GM12878 (cell line): Measurements from ENCODE around the gene LCE1C. TPM values are rescaled to one million over a fixed set of nuclear protein-coding genes. Genes with fewer than 3 reads are reported as not detected.

Experiments
- ATAC-seq: fragments of 200-7000 bp; cut with Tn5 transposase; 3 replicates; pipeline ENCODE4 v1.9.1; 2020; ENCODE audit warnings: mild to moderate bottlenecking, moderate library complexity
- BruUV-seq: library from RNA; stranded (reverse); fragments of 400-500 nt; replicated peaks from 2 replicates; lab custom pipeline; 2021; lab: Mats Ljungman, UMichigan
- CTCF ChIA-PET: fragments of 300-600 bp; sonication (Branson Sonifier 250); formaldehyde crosslinking; extraction: SDS; loops from one replicate; lab custom pipeline; 2021; ENCODE audit warnings: inconsistent platforms; lab: Yijun Ruan, JAX
- POLR2A ChIA-PET: fragments of 350-600 bp; formaldehyde crosslinking; extraction: SDS; loops from one replicate; lab custom pipeline; 2021; ENCODE audit warnings: inconsistent platforms; lab: Charles Lee
- RAD21 ChIA-PET: fragments of 300-600 bp; sonication (Branson Sonifier 250); formaldehyde crosslinking; loops from one replicate; lab custom pipeline; 2023; ENCODE audit warnings: antibody characterized with exemption; ENCODE audit not compliant: unreplicated experiment; lab: Charles Lee
- SMC1A ChIA-PET: fragments of 300-600 bp; sonication (Branson Sonifier 250); formaldehyde crosslinking; loops from one replicate; lab custom pipeline; 2023; ENCODE audit not compliant: unreplicated experiment, uncharacterized antibody; lab: Charles Lee
- DNase-seq: peaks from one replicate; pipeline ENCODE4 v3.0.0-alpha.2; 2011; ENCODE audit warnings: low read depth, low spot score
- FAIRE-seq: peaks from 3 replicates; lab custom pipeline; 2011; peaks lifted over from hg19 to GRCh38; lab: Jason Lieb, UNC
- H2AFZ ChIP-seq: 2 replicates; pipeline ENCODE4 v1.6.0; 2011; ENCODE audit warnings: low read depth, low read length, control low read depth; ENCODE audit not compliant: control insufficient read depth
- H3K27ac ChIP-seq: 2 replicates; pipeline ENCODE4 v1.5.1; 2011; ENCODE audit warnings: control low read depth; ENCODE audit not compliant: control insufficient read depth, insufficient read depth
- H3K27me3 ChIP-seq, 2 experiments: replicated peaks in 1 of 2; 2 replicates each; pipeline versions ENCODE4 v1.6.0 to v1.6.1; 2011; ENCODE audit warnings: low read length in 1 of 2; ENCODE audit not compliant: control insufficient read depth in 2 of 2, insufficient read depth in 2 of 2
- H3K36me3 ChIP-seq, 2 experiments: 2 replicates each; pipeline ENCODE4 v1.5.1; 2011; ENCODE audit warnings: low read length in 1 of 2; ENCODE audit not compliant: control insufficient read depth in 2 of 2, insufficient read depth in 2 of 2
- H3K4me1 ChIP-seq: 2 replicates; pipeline ENCODE4 v1.6.1; 2011; ENCODE audit warnings: mild to moderate bottlenecking, low read length, moderate library complexity, mixed read lengths; ENCODE audit not compliant: control insufficient read depth, insufficient read depth
- H3K4me2 ChIP-seq: 2 replicates; pipeline ENCODE4 v1.6.0; 2011; ENCODE audit warnings: control low read depth; ENCODE audit not compliant: control insufficient read depth, insufficient read depth
- H3K4me3 ChIP-seq: fragments of 200-600 bp; sonication (generic); 2 replicates; pipeline ENCODE4 v1.5.1; 2016
- H3K79me2 ChIP-seq: 2 replicates; pipeline ENCODE4 v1.6.0; 2011; ENCODE audit warnings: low read length; ENCODE audit not compliant: control insufficient read depth, insufficient read depth
- H3K9ac ChIP-seq: 2 replicates; pipeline ENCODE4 v1.8.0; 2011; ENCODE audit warnings: low read length, control low read depth, mixed read lengths; ENCODE audit not compliant: control insufficient read depth, insufficient read depth
- H3K9me3 ChIP-seq: replicated peaks from 3 replicates; pipeline ENCODE4 v1.5.1; 2011; ENCODE audit warnings: mild to moderate bottlenecking, low read length; ENCODE audit not compliant: control insufficient read depth, insufficient read depth
- H4K20me1 ChIP-seq: 2 replicates; pipeline ENCODE4 v1.6.0; 2011; ENCODE audit not compliant: control insufficient read depth, insufficient read depth
- ESRRA ChIP-seq: IDR thresholded peaks from 2 replicates; pipeline ENCODE4 v1.6.1; 2012; ENCODE audit warnings: mild to moderate bottlenecking, low read length, improper control_type of control experiment
- HDGF ChIP-seq: fragments of 450-650 bp; IDR thresholded peaks from 2 replicates; pipeline ENCODE4 v1.6.1; 2016; ENCODE audit warnings: antibody characterized with exemption
- IRF4 ChIP-seq: IDR thresholded peaks from 2 replicates; pipeline ENCODE4 v1.6.1; 2011; ENCODE audit warnings: low read depth, low read length
- LARP7 ChIP-seq: fragments of 450-650 bp; IDR thresholded peaks from 2 replicates; pipeline ENCODE4 v1.6.1; 2017; ENCODE audit warnings: mild to moderate bottlenecking
- NKRF ChIP-seq: fragments of 450-650 bp; conservative IDR thresholded peaks from 2 replicates; pipeline ENCODE4 v1.6.1; 2017; ENCODE audit warnings: mild to moderate bottlenecking, moderate library complexity
- NR2F1 ChIP-seq: fragments of 450-650 bp; conservative IDR thresholded peaks from 2 replicates; pipeline ENCODE4 v1.6.1; 2017; ENCODE audit warnings: mild to moderate bottlenecking
- SUPT20H ChIP-seq: IDR thresholded peaks from 2 replicates; pipeline ENCODE4 v1.6.1; 2011; ENCODE audit warnings: low read depth, mild to moderate bottlenecking, low read length, moderate library complexity, borderline replicate concordance; ENCODE audit not compliant: control insufficient read depth
- ZNF592 ChIP-seq: fragments of 450-650 bp; IDR thresholded peaks from 2 replicates; pipeline ENCODE4 v1.6.1; 2017; ENCODE audit warnings: mild to moderate bottlenecking, moderate library complexity
- WGBS: methylation state at CpG from one replicate; pipeline ENCODE4 v1.1.6; 2016; ENCODE audit warnings: low lambda C conversion rate; ENCODE audit not compliant: insufficient replicate concordance, insufficient coverage; ENCODE audit errors: missing lambda C conversion rate; 5-methylcytosine and 5-hydroxymethylcytosine counted together
- in situ Hi-C: fragments of 300-500 bp; cut with MboI; formaldehyde crosslinking; loops from 9 replicates; pipeline ENCODE4 v1.14.3; 2018; ENCODE audit warnings: mixed read lengths
- intact Hi-C: fragments of 100-400 bp; cut with micrococcal nuclease; formaldehyde crosslinking; loops from one replicate; pipeline ENCODE4 v1.14.2; 2022; ENCODE audit not compliant: unreplicated experiment
- polyA plus RNA-seq, 11 experiments: library from polyadenylated mRNA; depleted of rRNA in 4 of 11; unstranded in 6 of 11; stranded (reverse) in 5 of 11; fragments of >200 nt; fragmentation: Nextera tagmentation in 4 of 11; fragmentation: Illumina TruSeq in 1 of 11; extraction: Ambion mirVana in 4 of 11; extraction: Trizol in 1 of 11; gene quantifications; 1 replicate in 1 of 11; 2 replicates in 10 of 11; pipeline versions ENCODE4 v1.2.1 to v1.2.3, GENCODE V29; 2011 to 2016; ENCODE audit warnings: inconsistent platforms in 2 of 11, missing spikeins in 2 of 11, low read depth in 1 of 11
- total RNA-seq, 4 experiments: library from RNA; depleted of rRNA in 3 of 4; stranded (reverse); fragments of >200 nt in 3 of 4; fragmentation: Illumina TruSeq in 1 of 4; extraction: Trizol in 1 of 4; gene quantifications; 2 replicates each; pipeline versions ENCODE4 v1.2.1 to v1.2.3, GENCODE V29; 2013 to 2021

LCE1C gene
- total and polyA plus RNA-seq, 10 of the 15 experiments (the other 5 are each of a cell fraction or from before 2014, with no cell fraction given), result 0.15 to 4.1 (median 1.4) TPM; not detected in 4

DNA sequence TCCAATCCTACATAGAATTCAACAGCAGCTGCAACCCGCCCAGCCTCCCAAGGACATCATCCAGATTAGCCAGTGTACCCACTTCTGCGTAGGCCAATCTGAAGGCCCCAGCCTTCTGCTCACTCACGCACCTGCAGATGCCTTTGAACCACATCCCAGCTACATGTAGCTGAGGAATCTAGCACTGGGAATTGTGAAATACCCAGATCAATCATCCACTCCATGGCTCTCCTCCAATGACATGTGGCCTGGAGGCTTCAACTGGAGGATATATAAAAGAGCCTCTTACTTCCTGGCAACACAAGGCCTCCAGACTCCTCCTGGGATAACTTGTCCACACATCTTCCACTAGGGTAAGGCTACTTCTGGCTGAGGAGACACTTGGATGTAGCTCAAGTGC is 36.1 kb upstream of the LCE1C start, which contains the start of gene LCE6A:
TSS of gene LCE6A (plus strand) at position 301 of the 400 bp plus-strand sequence. CDS start 665 bp downstream, outside the sequence.
- Histone ChIP-seq H3K9me3 (no peaks in the 10 kb centered on the region), H3K4me2 (no peak within 1 kb of the TSS), H3K4me3 (no peak within 1 kb of the TSS), H3K36me3 (no peaks in the 10 kb centered on the region), H3K79me2 (no peaks in the 10 kb centered on the region), H3K27me3 (no peaks in the 10 kb centered on the region), H4K20me1 (no peaks in the 10 kb centered on the region), H3K4me1 (no peaks in the 10 kb centered on the region), H3K27ac (no peak within 1 kb of the TSS), H2AFZ (no peak within 1 kb of the TSS), H3K9ac (no peak within 1 kb of the TSS)
- ATAC-seq (no peak), DNase-seq (no peak), FAIRE-seq (no peak)
- in situ Hi-C loops, result no loop called here
- RAD21 ChIA-PET, result no interaction called here
- CTCF ChIA-PET, result no interaction called here
- SMC1A ChIA-PET, result interaction anchor here (0.6 kb wide), 1 partner anchor 107 kb away, joined by 3 read pairs; no protein-coding TSS in a partner anchor
- no TSS peak for BruUV-seq
- 22% methylated on average over 3 of the region's 3 CpGs for WGBS
- POLR2A ChIA-PET, result no interaction called here
- intact Hi-C loops, result no loop called here
- TF ChIP-seq IRF4 (no peak), ZNF592 (no peak)
- TF ChIP-seq, all 136 proteins: peak for 0

GRCh38 chr1:152836870-152837269 is 30.4 kb upstream of the LCE1C start:
- Histone ChIP-seq H4K20me1 (no peaks in the 10 kb centered on the region), H3K4me3 (no peak overlapping the region), H3K9ac (no peak overlapping the region), H3K36me3 (no peaks in the 10 kb centered on the region), H3K9me3 (no peaks in the 10 kb centered on the region), H3K79me2 (no peaks in the 10 kb centered on the region), H3K4me1 (no peaks in the 10 kb centered on the region), H3K27ac (no peak overlapping the region), H2AFZ (no peak overlapping the region), H3K4me2 (no peak overlapping the region), H3K27me3 (no peaks in the 10 kb centered on the region)
- intact Hi-C loops, result no loop called here
- CTCF ChIA-PET, result no interaction called here
- DNase-seq, result no peak
- 0% methylated on average over 2 of the region's 2 CpGs for WGBS
- SMC1A ChIA-PET, result no interaction called here
- RAD21 ChIA-PET, result no interaction called here
- ATAC-seq, result no peak
- POLR2A ChIA-PET, result no interaction called here
- in situ Hi-C loops, result no loop called here
- FAIRE-seq, result no peak
- no TSS peak for BruUV-seq
- no peak for TF ChIP-seq NKRF
- no peak for TF ChIP-seq HDGF
- no peak for TF ChIP-seq ESRRA
- no peak for TF ChIP-seq LARP7
- no peak for TF ChIP-seq SUPT20H
- no peak for TF ChIP-seq NR2F1
